Ecto neural progenitor cell (in vitro differentiated cells): ENCODE measurements around the gene SKIC8.

Experiments
- DNase-seq: peaks from one replicate; pipeline ENCODE4 v3.0.0-alpha.2; 2018; ENCODE audit warnings: low spot score

SKIC8 gene

GRCh38 chr15:78291052-78291451, 8.4 kb downstream of the SKIC8 start:
- DNase-seq = no peak

DNA sequence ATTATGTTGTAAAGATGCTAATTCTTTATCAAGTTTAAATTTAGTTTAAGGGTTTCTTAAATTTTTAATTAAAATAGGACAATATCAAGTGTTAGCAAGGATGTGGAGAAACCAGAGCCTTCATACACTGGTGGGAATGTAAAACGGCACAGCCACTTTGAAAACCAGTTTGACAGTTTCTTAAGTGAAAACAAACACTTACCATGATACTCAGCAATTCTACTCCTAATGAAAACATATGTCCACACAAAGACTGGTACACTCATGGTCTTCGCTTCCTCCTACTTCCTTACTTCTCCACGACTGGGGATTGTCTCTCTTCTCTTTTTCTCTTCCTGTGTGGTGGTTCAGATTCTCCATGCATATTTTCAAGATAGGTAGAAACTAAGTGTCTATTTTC, 9.2 kb downstream of the SKIC8 start:
- no peak for DNase-seq

DNA sequence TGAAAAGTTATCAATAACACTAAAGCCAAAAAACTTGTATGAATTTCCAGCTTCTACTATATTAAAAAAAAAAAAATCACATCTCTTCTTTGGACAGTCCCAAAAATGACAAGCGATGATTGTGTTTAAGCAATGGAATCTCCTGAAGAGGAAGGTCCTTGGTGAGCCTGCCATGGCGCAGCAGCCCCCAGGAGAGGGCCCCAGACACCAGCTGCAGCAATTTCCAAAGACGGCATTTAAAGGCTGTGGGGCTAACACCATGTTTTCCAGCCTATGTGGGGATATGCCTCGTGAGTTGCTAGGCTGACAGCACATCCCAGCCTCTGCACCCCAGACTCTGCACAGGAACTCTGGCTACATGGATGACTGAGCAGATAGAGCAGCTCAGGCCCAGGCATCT, 14.7 kb downstream of the SKIC8 start:
- DNase-seq = no peak

GRCh38 chr15:78282324-78282723, 17.1 kb downstream of the SKIC8 start:
- no peak for DNase-seq

DNA sequence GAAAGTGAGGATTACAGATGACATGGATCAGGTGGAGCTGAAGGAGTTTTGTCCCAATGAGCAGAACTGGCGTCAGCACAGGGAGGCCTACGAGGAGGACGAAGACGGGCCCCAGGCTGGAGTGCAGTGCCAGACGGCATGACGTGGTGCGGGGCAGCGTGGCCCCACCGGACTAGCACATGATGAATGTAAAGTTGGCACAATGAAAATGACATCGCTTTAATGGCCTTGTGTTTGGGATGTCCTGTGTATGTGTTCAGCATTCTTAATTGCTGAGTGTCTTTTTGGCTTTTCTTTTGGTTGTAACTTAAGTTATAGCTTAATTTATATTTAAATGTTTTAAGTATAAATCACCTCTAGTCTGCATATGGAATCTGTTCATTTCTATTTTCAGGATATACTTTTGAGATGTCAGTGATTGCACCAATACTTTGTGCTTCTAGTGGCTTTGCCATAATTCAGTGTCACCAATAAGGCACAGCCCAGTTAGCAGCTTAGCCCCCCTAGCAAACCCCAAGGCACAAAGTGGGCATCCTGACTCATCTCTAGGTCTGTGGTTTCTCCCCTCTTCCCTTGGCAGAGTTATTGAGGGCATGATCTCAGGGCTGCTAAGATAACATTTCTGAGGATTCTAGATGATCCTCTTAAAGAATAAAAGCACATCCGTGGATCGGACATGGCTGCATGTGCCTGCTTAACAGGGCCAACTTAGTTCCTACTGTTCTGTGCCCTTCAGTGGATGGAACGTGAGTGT, 18.9 kb downstream of the SKIC8 start:
- DNase-seq = no peak

- DNase-seq = no peak
These were observed 23.1 kb downstream of the SKIC8 start for GRCh38 chr15:78276064-78276943.

- DNase-seq = no peak
These were observed 24.4 kb downstream of the SKIC8 start for GRCh38 chr15:78274994-78275393.

DNA sequence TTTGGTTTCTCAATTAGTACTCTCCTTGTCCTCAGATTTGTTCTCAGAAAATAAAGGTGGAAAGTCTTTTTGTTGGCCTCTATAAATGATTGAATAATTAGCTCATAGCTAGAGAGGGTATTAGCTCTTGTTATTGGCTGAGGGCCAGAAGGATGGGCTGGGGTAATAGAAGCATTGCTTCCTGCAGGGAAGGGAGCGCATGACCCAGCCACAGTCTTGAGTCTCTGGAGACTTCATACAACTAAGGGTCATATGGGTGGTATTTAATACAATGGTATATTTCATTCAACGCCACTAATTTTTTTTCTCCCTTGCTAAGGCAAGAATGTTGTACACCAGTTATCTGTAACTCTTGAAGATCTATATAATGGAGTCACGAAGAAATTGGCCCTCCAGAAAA, 26.6 kb downstream of the SKIC8 start:
- no peak for DNase-seq

GRCh38 chr15:78272316-78272715, 27.1 kb downstream of the SKIC8 start:
- no peak for DNase-seq

DNA sequence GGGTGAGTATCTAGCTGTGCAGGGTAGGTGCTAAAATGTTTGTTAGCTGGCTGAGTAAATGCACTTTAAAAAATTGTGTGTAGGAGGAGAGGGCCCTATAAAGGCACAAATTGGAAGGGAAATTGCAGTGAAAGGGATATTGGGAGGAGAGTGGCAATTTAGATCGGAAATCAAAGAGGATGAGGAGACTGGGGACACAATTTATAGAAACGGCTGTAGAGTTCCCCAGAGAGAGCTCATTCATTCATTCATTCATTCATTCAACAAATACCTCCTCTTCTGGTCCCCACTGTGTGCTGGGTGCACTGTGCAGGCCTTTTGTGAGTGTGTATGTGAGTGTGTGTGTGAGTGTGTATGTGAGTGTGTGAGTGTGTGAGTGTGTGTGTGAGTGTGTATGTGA, 32.6 kb downstream of the SKIC8 start:
- DNase-seq = no peak

DNA sequence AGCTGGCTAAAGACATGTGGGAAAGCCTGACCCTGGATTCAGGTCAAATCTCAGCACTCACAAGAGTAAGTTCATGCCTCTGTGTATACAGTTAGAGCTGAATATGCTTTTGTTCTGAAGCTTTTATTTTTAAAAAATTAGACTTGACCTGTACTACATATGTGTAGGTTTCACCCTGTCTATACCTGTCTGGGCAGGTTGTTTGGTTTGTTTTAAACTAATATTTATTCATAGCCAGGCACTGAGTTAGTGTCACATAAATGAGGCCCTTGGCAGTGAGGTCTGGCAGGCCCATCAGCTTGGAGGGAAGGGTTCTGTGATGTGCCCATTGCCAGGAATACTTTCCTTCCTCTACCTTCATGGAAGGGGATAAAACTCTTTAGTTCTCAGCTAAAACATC, 33.2 kb downstream of the SKIC8 start:
- no peak for DNase-seq

DNA sequence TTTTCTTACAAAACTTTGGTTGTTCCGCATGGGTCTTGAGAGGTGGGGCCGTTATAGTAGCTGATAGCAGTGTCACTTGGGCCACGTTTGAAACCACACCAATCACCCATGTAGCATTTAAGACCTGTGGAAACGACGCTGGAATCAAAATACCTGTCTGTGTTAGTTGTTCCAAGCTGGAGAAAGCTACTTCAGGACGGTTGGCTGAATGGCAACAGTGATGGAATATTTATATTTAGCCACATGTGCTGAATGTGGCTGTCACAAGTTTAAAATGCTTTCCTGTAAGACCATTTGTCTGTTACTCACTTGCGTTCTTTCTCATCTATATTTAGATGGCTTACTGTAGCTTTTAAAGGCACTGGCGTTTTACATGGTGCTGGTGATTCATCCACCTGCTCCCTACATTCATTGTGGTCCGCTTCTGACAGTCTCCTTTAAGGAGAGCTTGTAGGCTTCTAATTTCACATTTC, 33.6 kb downstream of the SKIC8 start:
- no peak for DNase-seq

- DNase-seq = no peak
These were observed 34.3 kb downstream of the SKIC8 start for GRCh38 chr15:78265137-78265460.

GRCh38 chr15:78264304-78265136, 34.9 kb downstream of the SKIC8 start, which contains the start of gene DNAJA4:
TSS of gene DNAJA4 (plus strand) at chr15:78264562. CDS start at chr15:78264764, 202 bp downstream.
- peak; percentile 56 for DNase-seq

DNA sequence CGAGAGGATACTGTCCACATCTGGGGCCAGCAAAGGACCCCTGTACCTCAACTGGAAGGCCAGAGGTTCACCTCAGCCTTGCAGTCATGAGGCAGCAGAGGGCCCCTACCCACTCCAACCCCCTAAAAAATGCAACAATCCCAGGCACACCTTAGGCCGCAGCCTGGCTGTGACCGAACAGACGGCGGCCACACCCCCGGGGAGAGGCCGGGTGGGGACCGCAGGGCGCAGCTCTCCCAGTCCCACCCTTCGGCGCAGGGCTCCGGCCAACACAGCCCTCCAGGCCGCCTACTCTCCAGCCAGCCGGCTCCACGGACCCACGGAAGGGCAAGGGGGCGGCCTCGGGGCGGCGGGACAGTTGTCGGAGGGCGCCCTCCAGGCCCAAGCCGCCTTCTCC, 35.5 kb downstream of the SKIC8 start:
- DNase-seq = no peak

GRCh38 chr15:78263351-78263781, 36.0 kb downstream of the SKIC8 start:
- DNase-seq = no peak

GRCh38 chr15:78261062-78261461, 38.3 kb downstream of the SKIC8 start:
- no peak for DNase-seq

- DNase-seq = no peak
These were observed 38.9 kb downstream of the SKIC8 start for GRCh38 chr15:78260489-78260888.

DNA sequence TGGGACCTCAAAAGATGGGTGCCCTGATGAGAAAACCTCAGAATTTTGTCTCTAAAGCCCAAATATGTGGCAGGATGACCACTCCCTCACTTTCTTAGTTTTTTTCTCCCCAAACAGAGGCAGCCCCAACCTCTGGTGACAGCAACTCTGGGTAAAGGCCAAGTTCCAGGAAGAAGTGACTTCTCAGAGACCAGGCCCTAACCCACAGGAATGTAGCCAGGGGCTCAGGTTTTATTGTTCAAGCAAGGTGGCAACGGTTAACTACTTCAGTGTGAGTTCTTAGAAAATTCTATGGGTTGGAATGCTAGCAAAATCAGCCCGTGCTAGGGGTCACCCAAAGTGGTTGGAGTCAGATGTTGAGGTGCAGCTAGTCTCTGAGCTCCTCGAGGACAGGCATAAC, 40.2 kb downstream of the SKIC8 start:
- DNase-seq = no peak

DNA sequence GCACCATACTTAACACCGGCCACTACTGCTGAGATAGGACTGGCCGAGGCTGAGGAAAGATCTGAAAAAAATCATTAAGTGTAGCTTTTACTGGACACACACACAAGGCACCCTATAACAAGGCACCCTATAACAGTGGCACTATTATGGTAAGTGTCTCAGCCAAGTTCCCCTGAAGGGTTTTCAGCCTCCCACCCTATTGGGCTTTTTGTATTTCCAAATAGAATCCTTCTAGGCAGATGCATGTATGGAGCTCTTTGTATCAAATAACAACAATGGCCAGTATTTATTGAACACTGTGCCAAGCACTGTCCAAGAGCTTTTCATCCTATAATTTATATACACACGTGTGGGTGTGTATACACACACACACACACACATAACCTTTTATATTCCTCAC, 41.7 kb downstream of the SKIC8 start:
- DNase-seq = no peak

- no peak for DNase-seq
These were observed 43.4 kb downstream of the SKIC8 start for GRCh38 chr15:78256044-78256437.

- DNase-seq = no peak
These were observed 43.9 kb downstream of the SKIC8 start for GRCh38 chr15:78255421-78256043.
